Measurements from ENCODE around the gene DNAJB13. TPM values are rescaled to one million over a fixed set of nuclear protein-coding genes. Genes with fewer than 3 reads are reported as not detected.
A peak's percentile ranks its signal among the peaks of the same experiment; 100 is the strongest.

Gene DNAJB13
- total RNA-seq, 1 donor from 2014 or later, result not detected

GRCh38 chr11:73972620-73973449, 22.0 kb downstream of the DNAJB13 start:
- Histone ChIP-seq H3F3A (ENCODE audit: low read depth) (peaks cover 26% of the 10 kb centered on the region), H3K4me3 (no peak overlapping the region), H3K27ac (peak overlapping the region; percentile 29), H2AFZ (replicated peaks) (no peak overlapping the region), H3K4me1 (no peaks in the 10 kb centered on the region), H3K9ac (no peak overlapping the region), H3K36me3 (peaks cover 4% of the 10 kb centered on the region), H4K20me1 (ENCODE audit: low read depth) (peaks cover 8% of the 10 kb centered on the region), H3K9me3 (ENCODE audit: low read depth) (no peaks in the 10 kb centered on the region), H3K4me2 (no peak overlapping the region), H3K79me2 (ENCODE audit: low read depth) (no peaks in the 10 kb centered on the region), H3K27me3 (no peaks in the 10 kb centered on the region)
- H3K27me3 Mint-ChIP-seq (ENCODE audit: insufficient read depth, low read depth), result peaks cover 8% of the 10 kb centered on the region
- no peak overlapping the region for H3K4me3 Mint-ChIP-seq
- no peak for DNase-seq (ENCODE audit: low spot score)
- peaks cover 15% of the 10 kb centered on the region for H3K36me3 Mint-ChIP-seq
- TF ChIP-seq, protein P1, sequence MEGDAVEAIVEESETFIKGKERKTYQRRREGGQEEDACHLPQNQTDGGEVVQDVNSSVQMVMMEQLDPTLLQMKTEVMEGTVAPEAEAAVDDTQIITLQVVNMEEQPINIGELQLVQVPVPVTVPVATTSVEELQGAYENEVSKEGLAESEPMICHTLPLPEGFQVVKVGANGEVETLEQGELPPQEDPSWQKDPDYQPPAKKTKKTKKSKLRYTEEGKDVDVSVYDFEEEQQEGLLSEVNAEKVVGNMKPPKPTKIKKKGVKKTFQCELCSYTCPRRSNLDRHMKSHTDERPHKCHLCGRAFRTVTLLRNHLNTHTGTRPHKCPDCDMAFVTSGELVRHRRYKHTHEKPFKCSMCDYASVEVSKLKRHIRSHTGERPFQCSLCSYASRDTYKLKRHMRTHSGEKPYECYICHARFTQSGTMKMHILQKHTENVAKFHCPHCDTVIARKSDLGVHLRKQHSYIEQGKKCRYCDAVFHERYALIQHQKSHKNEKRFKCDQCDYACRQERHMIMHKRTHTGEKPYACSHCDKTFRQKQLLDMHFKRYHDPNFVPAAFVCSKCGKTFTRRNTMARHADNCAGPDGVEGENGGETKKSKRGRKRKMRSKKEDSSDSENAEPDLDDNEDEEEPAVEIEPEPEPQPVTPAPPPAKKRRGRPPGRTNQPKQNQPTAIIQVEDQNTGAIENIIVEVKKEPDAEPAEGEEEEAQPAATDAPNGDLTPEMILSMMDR (IDR thresholded peaks at IDR 0.05), result no peak
- TF ChIP-seq EZH2phosphoT487 (IDR thresholded peaks at IDR 0.05), result no peak
- TF ChIP-seq EZH2 (IDR thresholded peaks at IDR 0.05), result no peak
- H3K27ac Mint-ChIP-seq, result no peak overlapping the region
- H3K9me3 Mint-ChIP-seq, result no peaks in the 10 kb centered on the region
- H3K4me1 Mint-ChIP-seq, result no peaks in the 10 kb centered on the region

- Histone ChIP-seq H3K4me2 (no peak overlapping the region), H4K20me1 (ENCODE audit: low read depth) (peaks cover 13% of the 10 kb centered on the region), H3K79me2 (ENCODE audit: low read depth) (peaks cover 5% of the 10 kb centered on the region), H2AFZ (replicated peaks) (no peak overlapping the region), H3K4me3 (no peak overlapping the region), H3K9me3 (ENCODE audit: low read depth) (no peaks in the 10 kb centered on the region), H3F3A (ENCODE audit: low read depth) (peaks cover 26% of the 10 kb centered on the region), H3K27me3 (no peaks in the 10 kb centered on the region), H3K36me3 (peaks cover 4% of the 10 kb centered on the region), H3K27ac (no peak overlapping the region), H3K9ac (no peak overlapping the region), H3K4me1 (peaks cover 3% of the 10 kb centered on the region)
- Mint-ChIP-seq H3K4me3 (no peak overlapping the region), H3K27ac (no peak overlapping the region), H3K36me3 (peaks cover 25% of the 10 kb centered on the region), H3K9me3 (no peaks in the 10 kb centered on the region), H3K27me3 (ENCODE audit: insufficient read depth, low read depth) (peaks cover 4% of the 10 kb centered on the region), H3K4me1 (no peaks in the 10 kb centered on the region)
- DNase-seq (ENCODE audit: low spot score), result no peak
- TF ChIP-seq EZH2phosphoT487 (IDR thresholded peaks at IDR 0.05), result no peak
- TF ChIP-seq EZH2 (IDR thresholded peaks at IDR 0.05), result no peak
- TF ChIP-seq, protein P1 (IDR thresholded peaks at IDR 0.05), result no peak
Measured at GRCh38 chr11:73974604-73975478, 24.0 kb downstream of the DNAJB13 start.

DNA sequence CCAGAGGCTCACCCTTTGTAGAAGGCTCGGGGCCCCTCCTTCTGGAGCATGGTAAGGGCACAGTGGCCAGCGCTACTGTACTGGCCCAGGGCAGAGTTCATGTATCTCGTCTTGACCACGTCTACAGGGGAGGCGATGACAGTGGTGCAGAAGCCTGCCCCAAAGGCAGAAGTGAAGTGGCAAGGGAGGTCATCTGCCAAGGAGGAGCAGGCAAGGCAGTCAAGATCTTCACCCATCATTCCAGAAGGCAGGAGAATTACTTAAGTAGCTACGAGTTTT, 24.6 kb downstream of the DNAJB13 start:
- Histone ChIP-seq H3K36me3 (peaks cover 4% of the 10 kb centered on the region), H3K9me3 (ENCODE audit: low read depth) (no peaks in the 10 kb centered on the region), H3K4me1 (peaks cover 8% of the 10 kb centered on the region), H3K4me3 (no peak overlapping the region), H3K4me2 (no peak overlapping the region), H3K9ac (no peak overlapping the region), H3K27me3 (no peaks in the 10 kb centered on the region), H3K79me2 (ENCODE audit: low read depth) (peaks cover 9% of the 10 kb centered on the region), H4K20me1 (ENCODE audit: low read depth) (peaks cover 17% of the 10 kb centered on the region), H2AFZ (replicated peaks) (no peak overlapping the region), H3F3A (ENCODE audit: low read depth) (peaks cover 25% of the 10 kb centered on the region), H3K27ac (no peak overlapping the region)
- H3K9me3 Mint-ChIP-seq, result no peaks in the 10 kb centered on the region
- H3K27ac Mint-ChIP-seq, result no peak overlapping the region
- peaks cover 2% of the 10 kb centered on the region for H3K27me3 Mint-ChIP-seq (ENCODE audit: insufficient read depth, low read depth)
- TF ChIP-seq EZH2 (IDR thresholded peaks at IDR 0.05) (no peak), EZH2phosphoT487 (IDR thresholded peaks at IDR 0.05) (no peak)
- TF ChIP-seq, protein P1 (IDR thresholded peaks at IDR 0.05), result no peak
- H3K4me3 Mint-ChIP-seq, result no peak overlapping the region
- H3K4me1 Mint-ChIP-seq, result peaks cover 4% of the 10 kb centered on the region
- H3K36me3 Mint-ChIP-seq, result peaks cover 30% of the 10 kb centered on the region
- no peak for DNase-seq (ENCODE audit: low spot score)

Measured in neural progenitor cell (in vitro differentiated cells).